ENCODE data around the gene NPLOC4. TPM values are rescaled to one million over a fixed set of nuclear protein-coding genes. Genes with fewer than 3 reads are reported as not detected.
A peak's percentile ranks its signal among the peaks of the same experiment; 100 is the strongest.

Gene NPLOC4
- total RNA-seq, 1 donor from 2014 or later: 93.3 TPM

DNA sequence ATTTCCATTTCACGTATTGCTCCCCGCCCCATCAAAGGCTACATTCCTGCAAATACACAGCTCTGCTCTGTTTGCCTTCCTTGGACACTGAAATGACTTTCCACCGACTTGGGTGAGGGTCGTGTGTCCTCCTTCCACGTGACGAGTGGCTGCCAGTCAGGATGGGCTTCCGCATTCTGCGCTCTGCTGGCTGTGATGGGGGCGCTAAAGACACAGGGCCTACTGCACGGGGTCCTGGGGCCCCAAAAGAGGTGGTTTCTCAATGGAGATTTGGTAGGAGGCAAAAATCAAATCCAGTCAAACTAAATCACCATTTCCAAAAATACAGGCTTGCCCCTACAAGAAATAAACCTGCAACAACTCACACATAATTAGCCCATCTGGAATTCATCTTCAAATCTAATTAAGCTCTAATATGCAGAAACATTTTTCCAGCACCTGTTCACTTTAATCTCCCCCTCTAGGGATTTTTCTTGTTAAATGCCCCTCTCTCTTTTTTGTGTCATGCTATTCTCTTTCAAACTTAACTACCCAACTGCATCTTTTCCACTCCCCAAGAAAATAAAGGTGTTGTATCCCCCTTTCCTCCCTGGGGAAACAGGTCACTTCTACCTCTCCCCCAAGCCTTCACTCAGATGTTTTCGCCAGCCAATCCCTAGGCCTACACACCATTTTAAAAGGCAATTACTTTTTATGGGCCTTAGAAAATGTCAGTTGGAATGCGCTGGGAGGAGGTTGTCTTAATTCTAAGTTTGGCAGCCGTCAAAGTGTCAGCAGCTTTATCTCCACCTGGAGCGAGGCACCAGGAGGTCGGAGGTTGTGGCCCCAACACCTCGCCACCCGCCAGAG lies 62.9 kb downstream of the NPLOC4 start:
- H3K36me3 Mint-ChIP-seq: peaks cover 43% of the 10 kb centered on the region
- no peaks in the 10 kb centered on the region for H3K9me3 Mint-ChIP-seq
- peak overlapping the region; percentile 30 for H3K4me3 Mint-ChIP-seq
- DNase-seq (ENCODE audit: low spot score in 2 of 2, unreplicated experiment in 2 of 2): no peak
- H3K27ac Mint-ChIP-seq: no peak overlapping the region
- TF ChIP-seq, protein P1, sequence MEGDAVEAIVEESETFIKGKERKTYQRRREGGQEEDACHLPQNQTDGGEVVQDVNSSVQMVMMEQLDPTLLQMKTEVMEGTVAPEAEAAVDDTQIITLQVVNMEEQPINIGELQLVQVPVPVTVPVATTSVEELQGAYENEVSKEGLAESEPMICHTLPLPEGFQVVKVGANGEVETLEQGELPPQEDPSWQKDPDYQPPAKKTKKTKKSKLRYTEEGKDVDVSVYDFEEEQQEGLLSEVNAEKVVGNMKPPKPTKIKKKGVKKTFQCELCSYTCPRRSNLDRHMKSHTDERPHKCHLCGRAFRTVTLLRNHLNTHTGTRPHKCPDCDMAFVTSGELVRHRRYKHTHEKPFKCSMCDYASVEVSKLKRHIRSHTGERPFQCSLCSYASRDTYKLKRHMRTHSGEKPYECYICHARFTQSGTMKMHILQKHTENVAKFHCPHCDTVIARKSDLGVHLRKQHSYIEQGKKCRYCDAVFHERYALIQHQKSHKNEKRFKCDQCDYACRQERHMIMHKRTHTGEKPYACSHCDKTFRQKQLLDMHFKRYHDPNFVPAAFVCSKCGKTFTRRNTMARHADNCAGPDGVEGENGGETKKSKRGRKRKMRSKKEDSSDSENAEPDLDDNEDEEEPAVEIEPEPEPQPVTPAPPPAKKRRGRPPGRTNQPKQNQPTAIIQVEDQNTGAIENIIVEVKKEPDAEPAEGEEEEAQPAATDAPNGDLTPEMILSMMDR (IDR thresholded peaks at IDR 0.05; ENCODE audit: unreplicated experiment): no peak
- peaks cover 28% of the 10 kb centered on the region for H3K4me1 Mint-ChIP-seq
- peaks cover 24% of the 10 kb centered on the region for H3K27me3 Mint-ChIP-seq (ENCODE audit: low read depth)

DNA sequence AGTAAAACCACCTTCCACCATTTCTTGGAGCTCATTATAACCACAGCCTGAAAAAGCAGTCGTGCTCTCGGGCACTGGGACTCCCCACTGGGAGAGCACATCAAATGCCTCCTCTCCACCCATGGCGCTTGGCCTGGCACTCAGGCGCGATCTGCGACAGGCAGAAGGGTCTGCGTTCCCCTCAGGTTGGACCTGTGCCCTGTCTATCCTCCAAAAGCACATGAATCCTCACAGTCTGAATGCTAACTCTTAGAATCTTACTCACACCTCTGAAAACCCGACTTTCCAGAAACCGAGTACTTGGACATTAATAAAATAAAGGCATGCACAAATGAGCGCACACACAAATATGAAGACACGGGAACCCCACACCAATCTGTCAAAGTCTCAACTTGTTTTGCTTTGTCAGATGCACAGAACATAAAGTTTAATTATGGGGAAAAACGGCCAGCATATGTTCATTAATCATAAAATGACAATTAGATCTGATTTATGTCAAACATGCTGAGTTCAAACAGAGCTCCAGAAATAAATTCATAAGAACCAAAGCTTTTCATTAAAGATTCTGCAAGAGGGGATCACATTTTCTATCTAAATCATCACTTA lies 64.2 kb downstream of the NPLOC4 start:
- DNase-seq (ENCODE audit: low spot score in 2 of 2, unreplicated experiment in 2 of 2): peak in 1 of 2 experiments; percentile 52
- Mint-ChIP-seq H3K4me3 (no peak overlapping the region), H3K27me3 (ENCODE audit: low read depth) (peaks cover 20% of the 10 kb centered on the region), H3K36me3 (peaks cover 46% of the 10 kb centered on the region), H3K9me3 (no peaks in the 10 kb centered on the region), H3K4me1 (peaks cover 41% of the 10 kb centered on the region), H3K27ac (peak overlapping the region; percentile 10)
- TF ChIP-seq, protein P1 (IDR thresholded peaks at IDR 0.05; ENCODE audit: unreplicated experiment): no peak

DNA sequence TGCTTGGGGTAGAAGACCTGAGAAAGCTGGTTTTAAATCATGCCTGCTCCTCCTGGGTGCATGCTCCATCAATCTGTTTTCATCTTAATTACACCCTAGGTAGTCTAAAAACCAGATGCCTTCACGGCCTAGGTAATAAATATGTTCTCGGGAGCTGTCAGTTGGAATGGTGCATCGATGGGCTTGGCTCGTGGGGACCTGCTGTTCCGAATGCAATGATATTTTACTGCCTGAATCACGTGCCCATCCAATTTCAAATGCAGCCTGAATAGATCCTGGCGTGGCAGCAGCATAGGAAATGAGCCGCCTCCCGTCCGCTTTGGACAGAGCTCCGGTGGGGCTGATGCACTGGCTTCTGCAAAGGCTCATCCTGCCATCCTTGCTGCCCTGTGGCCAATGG lies 65.9 kb downstream of the NPLOC4 start:
- Mint-ChIP-seq H3K4me1 (peaks cover 58% of the 10 kb centered on the region), H3K9me3 (no peaks in the 10 kb centered on the region), H3K27me3 (ENCODE audit: low read depth) (peaks cover 13% of the 10 kb centered on the region), H3K27ac (no peak overlapping the region), H3K4me3 (no peak overlapping the region), H3K36me3 (peaks cover 38% of the 10 kb centered on the region)
- TF ChIP-seq, protein P1 (IDR thresholded peaks at IDR 0.05; ENCODE audit: unreplicated experiment): no peak
- DNase-seq (ENCODE audit: low spot score in 2 of 2, unreplicated experiment in 2 of 2): no peak

DNA sequence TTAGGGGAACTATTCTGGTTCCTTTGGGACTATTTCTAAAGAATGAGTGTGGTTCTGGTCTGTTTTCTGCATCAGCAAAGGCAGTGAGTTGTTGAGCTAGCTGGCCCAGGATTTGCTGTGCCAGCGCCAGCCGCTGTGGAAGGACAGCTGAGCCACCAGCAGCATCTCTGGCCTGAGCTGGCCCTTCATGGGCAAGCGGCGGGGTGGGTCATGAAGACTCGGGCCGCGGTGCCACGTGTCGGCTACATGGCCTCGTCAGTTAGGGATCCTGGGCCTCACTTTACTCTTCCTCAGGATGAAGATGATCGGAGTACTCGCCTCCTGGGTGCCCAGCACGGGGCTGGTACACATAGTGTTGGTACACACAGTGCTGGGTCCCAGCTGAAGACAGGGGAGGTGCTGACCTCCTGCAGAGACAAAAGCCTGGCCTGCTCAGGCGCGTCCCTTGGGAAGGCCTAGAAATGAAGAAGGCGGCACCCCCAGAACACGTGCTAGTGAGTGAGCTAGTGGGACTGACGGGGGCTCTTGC lies 66.9 kb downstream of the NPLOC4 start:
- Mint-ChIP-seq H3K9me3 (no peaks in the 10 kb centered on the region), H3K36me3 (peaks cover 39% of the 10 kb centered on the region), H3K4me3 (no peak overlapping the region), H3K4me1 (peaks cover 64% of the 10 kb centered on the region), H3K27me3 (ENCODE audit: low read depth) (peaks cover 10% of the 10 kb centered on the region), H3K27ac (no peak overlapping the region)
- no peak for DNase-seq (ENCODE audit: low spot score in 2 of 2, unreplicated experiment in 2 of 2)
- TF ChIP-seq, protein P1 (IDR thresholded peaks at IDR 0.05; ENCODE audit: unreplicated experiment): no peak

DNA sequence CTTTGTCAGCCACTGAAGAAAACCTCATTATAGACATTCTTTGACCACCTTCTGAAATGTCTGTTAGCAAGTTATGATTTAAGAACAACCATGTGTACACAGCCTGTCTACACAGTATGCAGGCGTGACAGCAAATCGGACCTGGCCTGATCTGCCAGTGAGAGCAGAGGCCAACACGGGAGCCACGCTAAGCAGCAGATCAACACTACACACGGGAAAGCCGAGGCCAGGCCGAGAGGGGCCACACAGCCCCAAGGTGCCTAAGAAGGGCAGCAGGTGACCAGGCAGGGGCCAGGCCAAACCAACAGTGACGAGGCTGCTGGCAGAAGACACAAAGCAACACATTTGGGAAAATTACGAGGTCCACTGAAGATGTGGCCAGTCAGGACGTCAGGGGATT lies 68.5 kb downstream of the NPLOC4 start:
- H3K36me3 Mint-ChIP-seq: peaks cover 39% of the 10 kb centered on the region
- H3K27me3 Mint-ChIP-seq (ENCODE audit: low read depth): peaks cover 10% of the 10 kb centered on the region
- no peaks in the 10 kb centered on the region for H3K9me3 Mint-ChIP-seq
- TF ChIP-seq, protein P1 (IDR thresholded peaks at IDR 0.05; ENCODE audit: unreplicated experiment): no peak
- no peak overlapping the region for H3K4me3 Mint-ChIP-seq
- H3K27ac Mint-ChIP-seq: no peak overlapping the region
- no peak for DNase-seq (ENCODE audit: low spot score in 2 of 2, unreplicated experiment in 2 of 2)
- H3K4me1 Mint-ChIP-seq: peaks cover 49% of the 10 kb centered on the region

All from mesothelial cell of epicardium (in vitro differentiated cells).